Keratinocyte (primary cell): Measurements from ENCODE around the gene FUCA1. TPM values are rescaled to one million over a fixed set of nuclear protein-coding genes. Genes with fewer than 3 reads are reported as not detected.

ENCODE experiments used
- DNase-seq: peaks from one replicate; pipeline ENCODE4 v3.0.0-alpha.2; 2011; ENCODE audit warnings: low read depth, missing footprints, low spot score
- FAIRE-seq: peaks from 2 replicates; lab custom pipeline; 2011; peaks lifted over from hg19 to GRCh38; lab: Jason Lieb, UNC
- H2AFZ ChIP-seq: 2 replicates; pipeline ENCODE4 v1.6.0; 2012; ENCODE audit warnings: low read length, control low read depth, inconsistent platforms; ENCODE audit not compliant: control insufficient read depth
- H3K27ac ChIP-seq: 2 replicates; pipeline ENCODE4 v1.5.1; 2011; ENCODE audit warnings: low read length; ENCODE audit not compliant: control insufficient read depth, insufficient read depth
- H3K27me3 ChIP-seq: 3 replicates; pipeline ENCODE4 v1.6.0; 2011; ENCODE audit warnings: low read length; ENCODE audit not compliant: control insufficient read depth, insufficient read depth; ENCODE audit errors: extremely low read depth
- H3K36me3 ChIP-seq, 2 experiments: 2 replicates in 1 of 2; 3 replicates in 1 of 2; pipeline ENCODE4 v1.5.1; 2011; ENCODE audit warnings: low read length in 2 of 2, mild to moderate bottlenecking in 1 of 2; ENCODE audit not compliant: control insufficient read depth in 2 of 2, insufficient read depth in 2 of 2; ENCODE audit errors: extremely low read depth in 1 of 2
- H3K4me1 ChIP-seq: 3 replicates; pipeline ENCODE4 v1.5.1; 2011; ENCODE audit warnings: low read length; ENCODE audit not compliant: control insufficient read depth, insufficient read depth; ENCODE audit errors: extremely low read depth
- H3K4me2 ChIP-seq: 3 replicates; pipeline ENCODE4 v1.6.0; 2011; ENCODE audit warnings: low read depth, low read length; ENCODE audit not compliant: control insufficient read depth, insufficient read depth; ENCODE audit errors: extremely low read depth
- H3K4me3 ChIP-seq, 3 experiments: fragments of 200-600 bp in 1 of 3; sonication (generic) in 1 of 3; 2 replicates in 2 of 3; 3 replicates in 1 of 3; pipeline ENCODE4 v1.5.1; 2011 to 2016; ENCODE audit warnings: low read length in 3 of 3, mild to moderate bottlenecking in 3 of 3, control low read depth in 2 of 3, inconsistent platforms in 1 of 3, low read depth in 1 of 3, mixed read lengths in 1 of 3, mixed run types in 1 of 3, moderate library complexity in 1 of 3; ENCODE audit not compliant: control insufficient read depth in 2 of 3, insufficient read depth in 2 of 3; ENCODE audit errors: extremely low read depth in 1 of 3
- H3K79me2 ChIP-seq: 2 replicates; pipeline ENCODE4 v1.6.0; 2012; ENCODE audit warnings: low read length; ENCODE audit not compliant: control insufficient read depth, insufficient read depth
- H3K9ac ChIP-seq: 3 replicates; pipeline ENCODE4 v1.6.0; 2011; ENCODE audit warnings: low read length; ENCODE audit not compliant: control insufficient read depth, insufficient read depth; ENCODE audit errors: extremely low read depth
- H3K9me1 ChIP-seq: 3 replicates; pipeline ENCODE4 v1.6.0; 2011; ENCODE audit warnings: low read length; ENCODE audit not compliant: control insufficient read depth, insufficient read depth; ENCODE audit errors: extremely low read depth
- H3K9me3 ChIP-seq: 2 replicates; pipeline ENCODE4 v1.5.1; 2012; ENCODE audit warnings: low read depth, low read length; ENCODE audit not compliant: control insufficient read depth
- H4K20me1 ChIP-seq: 3 replicates; pipeline ENCODE4 v1.6.0; 2011; ENCODE audit warnings: low read length; ENCODE audit not compliant: control insufficient read depth, insufficient read depth; ENCODE audit errors: extremely low read depth
- EZH2 ChIP-seq: IDR thresholded peaks from one replicate; pipeline ENCODE4 v1.6.1; 2012; ENCODE audit warnings: inconsistent platforms, mild to moderate bottlenecking, low read length, moderate library complexity
- dilution Hi-C: fragments of 300-500 bp; cut with MboI; formaldehyde crosslinking; loops from one replicate; pipeline ENCODE4 v1.7.0; 2020; ENCODE audit warnings: low sequenced_read_pairs; ENCODE audit not compliant: extremely low pct_ligation_motif_present
- polyA minus RNA-seq, 3 experiments: library from RNA; depleted of rRNA, polyadenylated mRNA; stranded (reverse); fragments of >200 nt; gene quantifications; 1 replicate in 1 of 3; 2 replicates in 1 of 3; 3 replicates in 1 of 3; pipeline ENCODE4 v1.2.3, GENCODE V29; 2011
- polyA plus RNA-seq, 5 experiments: library from polyadenylated mRNA; depleted of rRNA in 3 of 5; stranded (reverse) in 3 of 5; stranded (forward) in 1 of 5; unstranded in 1 of 5; fragments of >200 nt; gene quantifications; 1 replicate in 1 of 5; 2 replicates in 3 of 5; 3 replicates in 1 of 5; pipeline versions ENCODE4 v1.2.1 to v1.2.3, GENCODE V29; 2011 to 2012; ENCODE audit warnings: missing spikeins in 2 of 5, low read depth in 1 of 5, low replicate concordance in 1 of 5
- TF ChIP-seq, protein P1 (sequence below), 3 experiments: IDR thresholded peaks in 1 of 3; conservative IDR thresholded peaks in 1 of 3; optimal IDR thresholded peaks in 1 of 3; 2 replicates in 2 of 3; 3 replicates in 1 of 3; pipeline versions ENCODE3 to v1.5.1; 2011; ENCODE audit warnings: low read length in 3 of 3, mild to moderate bottlenecking in 3 of 3, moderate library complexity in 2 of 3, control low read depth in 1 of 3, inconsistent platforms in 1 of 3; ENCODE audit not compliant: insufficient read depth in 2 of 3; ENCODE audit errors: extremely low read depth in 1 of 3

FUCA1 gene
- polyA plus RNA-seq = 9.0 to 11.9 TPM (median 10.3 TPM) in 3 replicates
- polyA plus RNA-seq (2011; ENCODE audit: low read depth) = 4.3 TPM
- polyA plus RNA-seq (2011; cell fraction: cytosol; rRNA removed) = 6.0 and 11.0 TPM in 2 replicates
- 13.6 and 14.2 TPM in 2 replicates for polyA plus RNA-seq (2011; cell fraction: nucleus; rRNA removed)
- 4.7 and 6.4 TPM in 2 replicates for polyA plus RNA-seq (2012; ENCODE audit: low replicate concordance)
- polyA minus RNA-seq = 2.3 to 7.5 TPM (median 6.6 TPM) in 3 replicates
- 8.1 TPM for polyA minus RNA-seq (2011; cell fraction: cytosol; rRNA and poly(A)+ RNA removed)
- 6.2 and 9.5 TPM in 2 replicates for polyA minus RNA-seq (2011; cell fraction: nucleus; rRNA and poly(A)+ RNA removed)

DNA sequence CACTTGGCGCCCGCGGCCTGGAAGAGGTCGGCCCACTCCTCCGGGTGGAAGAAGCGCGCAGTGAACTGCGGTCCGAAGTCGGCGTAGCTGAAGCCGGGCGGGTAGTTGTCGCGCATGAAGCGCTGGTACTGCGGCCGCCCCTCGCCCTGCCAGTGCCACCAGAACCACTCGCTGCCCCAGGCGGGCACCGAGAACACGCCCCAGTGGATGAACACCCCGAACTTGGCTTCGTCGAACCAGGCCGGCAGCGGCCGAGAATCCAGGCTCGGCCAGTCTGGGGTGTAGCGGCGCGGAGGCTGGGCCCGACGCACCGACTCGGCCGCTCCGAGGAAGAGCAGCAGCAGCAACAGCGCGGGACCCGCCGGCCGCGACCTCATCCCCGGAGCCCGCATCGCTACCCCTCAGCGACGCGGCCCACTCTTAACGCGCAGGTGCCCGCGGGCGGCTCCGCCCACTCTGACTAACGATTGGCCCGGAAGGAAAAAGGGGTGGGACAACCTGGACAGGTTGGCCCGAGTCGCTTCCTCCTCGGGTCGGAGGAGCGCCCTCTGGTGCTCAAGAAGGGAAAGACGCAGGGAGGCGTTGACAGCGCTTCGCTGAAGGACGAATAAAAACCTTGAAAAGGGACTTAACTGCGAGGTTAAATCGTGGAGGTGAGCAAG is at the start of gene FUCA1:
Gene FUCA1 (minus strand): TSS at position 396 of the 662 bp plus-strand sequence. CDS start 4 bp downstream, at position 392.
- Histone ChIP-seq H3K4me2 (peak within 1 kb of the TSS; percentile 85), H3K36me3 (no peaks in the 10 kb centered on the region), H3K9me1 (peaks cover 3% of the 10 kb centered on the region), H3K9ac (peak within 1 kb of the TSS; percentile 48), H3K4me1 (peaks cover 18% of the 10 kb centered on the region), H3K9me3 (no peaks in the 10 kb centered on the region), H3K27ac (no peak within 1 kb of the TSS), H4K20me1 (no peaks in the 10 kb centered on the region), H3K27me3 (peaks cover 7% of the 10 kb centered on the region), H2AFZ (peak within 1 kb of the TSS; percentile 87), H3K4me3 (peak within 1 kb of the TSS; percentile 60 to 71 (median 64)), H3K79me2 (no peaks in the 10 kb centered on the region)
- peak; percentile 78 for DNase-seq
- FAIRE-seq = peak; percentile 67
- dilution Hi-C loops = no loop called here
- no peak for TF ChIP-seq EZH2
- TF ChIP-seq, protein P1, sequence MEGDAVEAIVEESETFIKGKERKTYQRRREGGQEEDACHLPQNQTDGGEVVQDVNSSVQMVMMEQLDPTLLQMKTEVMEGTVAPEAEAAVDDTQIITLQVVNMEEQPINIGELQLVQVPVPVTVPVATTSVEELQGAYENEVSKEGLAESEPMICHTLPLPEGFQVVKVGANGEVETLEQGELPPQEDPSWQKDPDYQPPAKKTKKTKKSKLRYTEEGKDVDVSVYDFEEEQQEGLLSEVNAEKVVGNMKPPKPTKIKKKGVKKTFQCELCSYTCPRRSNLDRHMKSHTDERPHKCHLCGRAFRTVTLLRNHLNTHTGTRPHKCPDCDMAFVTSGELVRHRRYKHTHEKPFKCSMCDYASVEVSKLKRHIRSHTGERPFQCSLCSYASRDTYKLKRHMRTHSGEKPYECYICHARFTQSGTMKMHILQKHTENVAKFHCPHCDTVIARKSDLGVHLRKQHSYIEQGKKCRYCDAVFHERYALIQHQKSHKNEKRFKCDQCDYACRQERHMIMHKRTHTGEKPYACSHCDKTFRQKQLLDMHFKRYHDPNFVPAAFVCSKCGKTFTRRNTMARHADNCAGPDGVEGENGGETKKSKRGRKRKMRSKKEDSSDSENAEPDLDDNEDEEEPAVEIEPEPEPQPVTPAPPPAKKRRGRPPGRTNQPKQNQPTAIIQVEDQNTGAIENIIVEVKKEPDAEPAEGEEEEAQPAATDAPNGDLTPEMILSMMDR (optimal IDR thresholded peaks at IDR 0.05 in 1 of 3, IDR thresholded peaks at IDR 0.05 in 1 of 3, conservative IDR thresholded peaks at IDR 0.05 in 1 of 3; ENCODE audit: extremely low read depth in 1 of 3, insufficient read depth in 2 of 3, low read length in 3 of 3) = peak; percentile 81 to 95 (median 95)

- Histone ChIP-seq H3K27ac (no peak overlapping the region), H2AFZ (no peak overlapping the region), H3K9me3 (no peaks in the 10 kb centered on the region), H3K9ac (no peak overlapping the region), H3K4me1 (no peaks in the 10 kb centered on the region), H3K9me1 (no peaks in the 10 kb centered on the region), H3K4me3 (no peak overlapping the region), H3K4me2 (no peak overlapping the region), H3K36me3 (no peaks in the 10 kb centered on the region), H3K27me3 (no peaks in the 10 kb centered on the region), H3K79me2 (no peaks in the 10 kb centered on the region), H4K20me1 (no peaks in the 10 kb centered on the region)
- dilution Hi-C loops = no loop called here
- FAIRE-seq = no peak
- no peak for DNase-seq
- TF ChIP-seq, protein P1 (optimal IDR thresholded peaks at IDR 0.05 in 1 of 3, IDR thresholded peaks at IDR 0.05 in 1 of 3, conservative IDR thresholded peaks at IDR 0.05 in 1 of 3; ENCODE audit: extremely low read depth in 1 of 3, insufficient read depth in 2 of 3, low read length in 3 of 3) = peak; percentile 64 to 89 (median 80)
- TF ChIP-seq EZH2 = no peak
Measured at GRCh38 chr1:23916209-23917131, 48.4 kb upstream of the FUCA1 start.
